Measurements from ENCODE around the gene PTPN6. TPM values are rescaled to one million over a fixed set of nuclear protein-coding genes. Genes with fewer than 3 reads are reported as not detected.

Gene PTPN6
- total and polyA plus RNA-seq, 10 of the 15 experiments (the other 5 are each of a cell fraction or from before 2014, with no cell fraction given), result 229 to 457 (median 370) TPM

DNA sequence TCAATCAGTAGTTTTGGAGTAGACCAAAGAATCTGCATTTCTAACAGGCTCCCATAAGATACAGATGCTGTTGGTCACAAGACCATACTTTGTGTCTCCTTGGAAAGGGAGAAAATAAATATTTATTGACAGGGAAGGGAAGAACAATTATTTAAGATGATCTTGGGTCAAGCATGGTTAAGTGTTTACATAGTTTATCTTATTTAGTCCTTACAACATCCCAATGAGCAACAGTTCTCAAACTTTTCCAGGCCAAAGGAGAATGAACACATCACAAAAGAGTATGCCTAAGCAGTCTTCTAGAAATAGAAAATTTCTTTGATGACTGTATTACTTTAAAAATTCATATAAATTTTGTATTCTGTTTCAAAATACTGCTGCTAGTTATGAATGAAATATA lies 58.4 kb downstream of the PTPN6 start:
- no peak for DNase-seq (ENCODE audit: low read depth, low spot score)
- no peak overlapping the region for H3K4me3 ChIP-seq
- no peak overlapping the region for H2AFZ ChIP-seq (ENCODE audit: control insufficient read depth, low read depth, low read length)
- no TSS peak for BruUV-seq (replicated peaks)
- H3K9me3 ChIP-seq (replicated peaks; ENCODE audit: control insufficient read depth, insufficient read depth, low read length), result no peaks in the 10 kb centered on the region
- H4K20me1 ChIP-seq (ENCODE audit: control insufficient read depth, insufficient read depth), result no peaks in the 10 kb centered on the region
- no peak overlapping the region for H3K27ac ChIP-seq (ENCODE audit: control insufficient read depth, insufficient read depth)
- FAIRE-seq, result no peak
- POLR2A ChIA-PET, result interaction anchor here (0.9 kb wide), 1 partner anchor 24 kb away, joined by 3 read pairs; no protein-coding TSS in a partner anchor
- CTCF ChIA-PET, result interaction anchor here (1.4 to 1.7 kb wide), 2 partner anchors 9 to 104 kb away, joined by 5 to 6 read pairs; partner anchors contain the start of gene LPCAT3
- RAD21 ChIA-PET (ENCODE audit: unreplicated experiment), result no interaction called here
- intact Hi-C loops (cut with micrococcal nuclease; ENCODE audit: unreplicated experiment), result no loop called here
- SMC1A ChIA-PET (ENCODE audit: uncharacterized antibody, unreplicated experiment), result interaction anchor here (1.4 kb wide), 1 partner anchor 13 kb away, joined by 3 read pairs; no protein-coding TSS in a partner anchor
- no peaks in the 10 kb centered on the region for H3K27me3 ChIP-seq (replicated peaks in 1 of 2; ENCODE audit: control insufficient read depth in 2 of 2, insufficient read depth in 2 of 2, low read length in 1 of 2)
- no peaks in the 10 kb centered on the region for H3K79me2 ChIP-seq (ENCODE audit: control insufficient read depth, insufficient read depth, low read length)
- no peaks in the 10 kb centered on the region for H3K4me1 ChIP-seq (ENCODE audit: control insufficient read depth, insufficient read depth, low read length)
- no peak for ATAC-seq
- TF ChIP-seq NFXL1 (IDR thresholded peaks at IDR 0.05; ENCODE audit: borderline replicate concordance) (no peak), TBL1XR1 (IDR thresholded peaks at IDR 0.05; ENCODE audit: low read depth, low read length) (no peak), POLR2AphosphoS5 (IDR thresholded peaks at IDR 0.05; ENCODE audit: low read length) (no peak), NBN (IDR thresholded peaks at IDR 0.05) (no peak), RBBP5 (conservative IDR thresholded peaks at IDR 0.05) (no peak), CREM (IDR thresholded peaks at IDR 0.05; ENCODE audit: low read depth) (no peak)
- in situ Hi-C loops (cut with MboI), result no loop called here
- peaks cover 0 to 17% of the 10 kb centered on the region in 2 experiments; a peak in 2 of 4 replicates for H3K36me3 ChIP-seq (ENCODE audit: control insufficient read depth in 2 of 2, insufficient read depth in 2 of 2, low read length in 1 of 2)
- H3K9ac ChIP-seq (ENCODE audit: control insufficient read depth, insufficient read depth, low read length), result no peak overlapping the region
- no peak overlapping the region for H3K4me2 ChIP-seq (ENCODE audit: control insufficient read depth, insufficient read depth)

MicroRNAs within 50 kb of the gene (microRNA counts, 767-probe panel; counts per million panel counts)
- microRNA hsa-miR-141-3p, result 1,705 counts per million, percentile 66 among the panel's probes with 10 or more counts
- microRNA hsa-miR-200c-3p, result 2,249 counts per million, percentile 80 among the panel's probes with 10 or more counts

Small RNAs within 50 kb of the gene (microRNA-seq; reads per million reads assigned to microRNA genes)
- gene MIR141 (102 reads per million, percentile 74 among the genes with 10 or more reads in this experiment), gene MIR200C (663 reads per million, percentile 86 among the genes with 10 or more reads in this experiment)

Small RNAs within 50 kb of the gene (small RNA-seq; reads per million reads assigned to genes)
- 56.2 reads per million, percentile 99 among the genes with 10 or more reads in this experiment for gene MIR141
- gene MIR200C, result 2.6 reads per million, percentile 71 among the genes with 10 or more reads in this experiment
- gene RNU7-1, result not detected
- gene SCARNA12, result 16.2 reads per million, percentile 97 among the genes with 10 or more reads in this experiment

Other genes with a start within 250 kb of the PTPN6 start
Only the 7 nearest of the 26 such genes appear.
- gene LRRC23, start 46.5 kb upstream of the PTPN6 start, total RNA-seq (2014; rRNA removed), result 2.8 and 4.7 TPM in 2 replicates
- 4.0 and 4.3 TPM in 2 replicates for gene LRRC23, start 46.5 kb upstream of the PTPN6 start, total RNA-seq (2014; rRNA removed; fragmentation: Illumina TruSeq; extraction: Trizol)
- gene LRRC23, start 46.5 kb upstream of the PTPN6 start, total RNA-seq (2021), result 3.1 and 3.8 TPM in 2 replicates
- gene LRRC23, start 46.5 kb upstream of the PTPN6 start, polyA plus RNA-seq (2011; rRNA removed), result 5.6 and 6.9 TPM in 2 replicates
- 5.2 and 5.4 TPM in 2 replicates for gene LRRC23, start 46.5 kb upstream of the PTPN6 start, polyA plus RNA-seq (2014; fragmentation: Illumina TruSeq; extraction: Trizol)
- 1 to 10 TPM; 1.4 to 2.5 TPM for gene LRRC23, start 46.5 kb upstream of the PTPN6 start, polyA plus RNA-seq (2014; fragmentation: Nextera tagmentation; extraction: Ambion mirVana)
- 3.1 and 3.3 TPM in 2 replicates for gene LRRC23, start 46.5 kb upstream of the PTPN6 start, polyA plus RNA-seq (2014; rRNA removed)
- 1 to 10 TPM; 3.5 to 5.4 TPM for gene LRRC23, start 46.5 kb upstream of the PTPN6 start, polyA plus RNA-seq (2016; fragmentation: Nextera tagmentation; extraction: Ambion mirVana)
- gene ENO2, start 36.8 kb upstream of the PTPN6 start, total RNA-seq (2014; rRNA removed), result 24.8 and 28.0 TPM in 2 replicates
- 25.3 and 25.8 TPM in 2 replicates for gene ENO2, start 36.8 kb upstream of the PTPN6 start, total RNA-seq (2014; rRNA removed; fragmentation: Illumina TruSeq; extraction: Trizol)
- gene ENO2, start 36.8 kb upstream of the PTPN6 start, total RNA-seq (2021), result 65.4 and 65.5 TPM in 2 replicates
- gene ENO2, start 36.8 kb upstream of the PTPN6 start, polyA plus RNA-seq (2011; rRNA removed), result 159 and 196 TPM in 2 replicates
- 59.1 and 61.1 TPM in 2 replicates for gene ENO2, start 36.8 kb upstream of the PTPN6 start, polyA plus RNA-seq (2014; fragmentation: Illumina TruSeq; extraction: Trizol)
- gene ENO2, start 36.8 kb upstream of the PTPN6 start, polyA plus RNA-seq (2014; fragmentation: Nextera tagmentation; extraction: Ambion mirVana), result 10 to 100 TPM; 37.3 to 42.1 TPM
- gene ENO2, start 36.8 kb upstream of the PTPN6 start, polyA plus RNA-seq (2014; rRNA removed), result 61.3 and 68.1 TPM in 2 replicates
- gene ENO2, start 36.8 kb upstream of the PTPN6 start, polyA plus RNA-seq (2016; fragmentation: Nextera tagmentation; extraction: Ambion mirVana), result 10 to 100 TPM; 39.8 to 44.1 TPM
- gene ATN1, start 23.4 kb upstream of the PTPN6 start, total RNA-seq (2014; rRNA removed), result 2.6 and 3.3 TPM in 2 replicates
- 2.0 and 2.6 TPM in 2 replicates for gene ATN1, start 23.4 kb upstream of the PTPN6 start, total RNA-seq (2014; rRNA removed; fragmentation: Illumina TruSeq; extraction: Trizol)
- gene ATN1, start 23.4 kb upstream of the PTPN6 start, total RNA-seq (2021), result 38.0 and 44.5 TPM in 2 replicates
- gene ATN1, start 23.4 kb upstream of the PTPN6 start, polyA plus RNA-seq (2011; rRNA removed), result 1.4 and 3.9 TPM in 2 replicates
- gene ATN1, start 23.4 kb upstream of the PTPN6 start, polyA plus RNA-seq (2014; fragmentation: Illumina TruSeq; extraction: Trizol), result 5.8 and 15.4 TPM in 2 replicates
- under 1 TPM; 0.08 to 0.15 TPM for gene ATN1, start 23.4 kb upstream of the PTPN6 start, polyA plus RNA-seq (2014; fragmentation: Nextera tagmentation; extraction: Ambion mirVana)
- 19.7 and 28.8 TPM in 2 replicates for gene ATN1, start 23.4 kb upstream of the PTPN6 start, polyA plus RNA-seq (2014; rRNA removed)
- 1 to 10 TPM; 6.1 to 6.2 TPM for gene ATN1, start 23.4 kb upstream of the PTPN6 start, polyA plus RNA-seq (2016; fragmentation: Nextera tagmentation; extraction: Ambion mirVana)
- not detected in 2 replicates for gene RNU7-1, start 7.5 kb upstream of the PTPN6 start, total RNA-seq (2014; rRNA removed)
- not detected in 2 replicates for gene RNU7-1, start 7.5 kb upstream of the PTPN6 start, total RNA-seq (2014; rRNA removed; fragmentation: Illumina TruSeq; extraction: Trizol)
- not detected in 2 replicates for gene RNU7-1, start 7.5 kb upstream of the PTPN6 start, total RNA-seq (2021)
- not detected in 2 replicates for gene RNU7-1, start 7.5 kb upstream of the PTPN6 start, polyA plus RNA-seq (2011; rRNA removed)
- gene RNU7-1, start 7.5 kb upstream of the PTPN6 start, polyA plus RNA-seq (2014; fragmentation: Illumina TruSeq; extraction: Trizol), result not detected in 2 replicates
- not detected for gene RNU7-1, start 7.5 kb upstream of the PTPN6 start, polyA plus RNA-seq (2014; fragmentation: Nextera tagmentation; extraction: Ambion mirVana)
- not detected in 2 replicates for gene RNU7-1, start 7.5 kb upstream of the PTPN6 start, polyA plus RNA-seq (2014; rRNA removed)
- gene RNU7-1, start 7.5 kb upstream of the PTPN6 start, polyA plus RNA-seq (2016; fragmentation: Nextera tagmentation; extraction: Ambion mirVana), result not detected
- 223 and 231 TPM in 2 replicates for gene C12orf57, start 7.3 kb upstream of the PTPN6 start, total RNA-seq (2014; rRNA removed)
- 109 and 124 TPM in 2 replicates for gene C12orf57, start 7.3 kb upstream of the PTPN6 start, total RNA-seq (2014; rRNA removed; fragmentation: Illumina TruSeq; extraction: Trizol)
- gene C12orf57, start 7.3 kb upstream of the PTPN6 start, total RNA-seq (2021), result 192 and 194 TPM in 2 replicates
- 183 and 331 TPM in 2 replicates for gene C12orf57, start 7.3 kb upstream of the PTPN6 start, polyA plus RNA-seq (2011; rRNA removed)
- 8.0 and 64.5 TPM in 2 replicates for gene C12orf57, start 7.3 kb upstream of the PTPN6 start, polyA plus RNA-seq (2014; fragmentation: Illumina TruSeq; extraction: Trizol)
- 100 to 1,000 TPM; 138 to 170 TPM for gene C12orf57, start 7.3 kb upstream of the PTPN6 start, polyA plus RNA-seq (2014; fragmentation: Nextera tagmentation; extraction: Ambion mirVana)
- 373 and 377 TPM in 2 replicates for gene C12orf57, start 7.3 kb upstream of the PTPN6 start, polyA plus RNA-seq (2014; rRNA removed)
- gene C12orf57, start 7.3 kb upstream of the PTPN6 start, polyA plus RNA-seq (2016; fragmentation: Nextera tagmentation; extraction: Ambion mirVana), result 100 to 1,000 TPM; 274 to 291 TPM
- gene PHB2, start 19.3 kb downstream of the PTPN6 start, total RNA-seq (2014; rRNA removed), result 517 and 520 TPM in 2 replicates
- gene PHB2, start 19.3 kb downstream of the PTPN6 start, total RNA-seq (2014; rRNA removed; fragmentation: Illumina TruSeq; extraction: Trizol), result 421 and 455 TPM in 2 replicates
- gene PHB2, start 19.3 kb downstream of the PTPN6 start, total RNA-seq (2021), result 466 and 483 TPM in 2 replicates
- gene PHB2, start 19.3 kb downstream of the PTPN6 start, polyA plus RNA-seq (2011; rRNA removed), result 395 and 522 TPM in 2 replicates
- gene PHB2, start 19.3 kb downstream of the PTPN6 start, polyA plus RNA-seq (2014; fragmentation: Illumina TruSeq; extraction: Trizol), result 410 and 549 TPM in 2 replicates
- 100 to 1,000 TPM; 112 to 270 TPM for gene PHB2, start 19.3 kb downstream of the PTPN6 start, polyA plus RNA-seq (2014; fragmentation: Nextera tagmentation; extraction: Ambion mirVana)
- gene PHB2, start 19.3 kb downstream of the PTPN6 start, polyA plus RNA-seq (2014; rRNA removed), result 586 and 591 TPM in 2 replicates
- 100 to 1,000 TPM; 412 to 433 TPM for gene PHB2, start 19.3 kb downstream of the PTPN6 start, polyA plus RNA-seq (2016; fragmentation: Nextera tagmentation; extraction: Ambion mirVana)
- 54.6 and 69.0 TPM in 2 replicates for gene EMG1, start 19.6 kb downstream of the PTPN6 start, total RNA-seq (2014; rRNA removed)
- gene EMG1, start 19.6 kb downstream of the PTPN6 start, total RNA-seq (2014; rRNA removed; fragmentation: Illumina TruSeq; extraction: Trizol), result 67.8 and 69.9 TPM in 2 replicates
- 82.4 and 84.4 TPM in 2 replicates for gene EMG1, start 19.6 kb downstream of the PTPN6 start, total RNA-seq (2021)
- gene EMG1, start 19.6 kb downstream of the PTPN6 start, polyA plus RNA-seq (2011; rRNA removed), result 75.9 and 77.7 TPM in 2 replicates
- 77.2 and 91.3 TPM in 2 replicates for gene EMG1, start 19.6 kb downstream of the PTPN6 start, polyA plus RNA-seq (2014; fragmentation: Illumina TruSeq; extraction: Trizol)
- 100 to 1,000 TPM; 158 to 164 TPM for gene EMG1, start 19.6 kb downstream of the PTPN6 start, polyA plus RNA-seq (2014; fragmentation: Nextera tagmentation; extraction: Ambion mirVana)
- 78.0 and 94.4 TPM in 2 replicates for gene EMG1, start 19.6 kb downstream of the PTPN6 start, polyA plus RNA-seq (2014; rRNA removed)
- 100 to 1,000 TPM; 154 to 165 TPM for gene EMG1, start 19.6 kb downstream of the PTPN6 start, polyA plus RNA-seq (2016; fragmentation: Nextera tagmentation; extraction: Ambion mirVana)

Measured in GM12878 (cell line).